Epithelial cell of proximal tubule (primary cell): ENCODE data around the gene GARIN5A. TPM values are rescaled to one million over a fixed set of nuclear protein-coding genes. Genes with fewer than 3 reads are reported as not detected.
A peak's percentile ranks its signal among the peaks of the same experiment; 100 is the strongest.

Experiments
- DNase-seq: peaks from one replicate; pipeline ENCODE4 v3.0.0-alpha.2; 2011; ENCODE audit warnings: low read depth
- H3K4me3 ChIP-seq: 2 replicates; pipeline ENCODE4 v1.5.1; 2011; ENCODE audit warnings: low read depth, mild to moderate bottlenecking, low read length
- total RNA-seq: library from RNA; depleted of rRNA; stranded (reverse); fragments of >200 nt; gene quantifications from 2 replicates; pipeline ENCODE4 v1.2.3, GENCODE V29; 2015
- TF ChIP-seq, protein P1 (sequence below): conservative IDR thresholded peaks from 2 replicates; pipeline ENCODE4 v1.5.1; 2012; ENCODE audit warnings: low read depth, mild to moderate bottlenecking, low read length

GARIN5A gene
- 0.69 and 2.2 TPM in 2 replicates for total RNA-seq

DNA sequence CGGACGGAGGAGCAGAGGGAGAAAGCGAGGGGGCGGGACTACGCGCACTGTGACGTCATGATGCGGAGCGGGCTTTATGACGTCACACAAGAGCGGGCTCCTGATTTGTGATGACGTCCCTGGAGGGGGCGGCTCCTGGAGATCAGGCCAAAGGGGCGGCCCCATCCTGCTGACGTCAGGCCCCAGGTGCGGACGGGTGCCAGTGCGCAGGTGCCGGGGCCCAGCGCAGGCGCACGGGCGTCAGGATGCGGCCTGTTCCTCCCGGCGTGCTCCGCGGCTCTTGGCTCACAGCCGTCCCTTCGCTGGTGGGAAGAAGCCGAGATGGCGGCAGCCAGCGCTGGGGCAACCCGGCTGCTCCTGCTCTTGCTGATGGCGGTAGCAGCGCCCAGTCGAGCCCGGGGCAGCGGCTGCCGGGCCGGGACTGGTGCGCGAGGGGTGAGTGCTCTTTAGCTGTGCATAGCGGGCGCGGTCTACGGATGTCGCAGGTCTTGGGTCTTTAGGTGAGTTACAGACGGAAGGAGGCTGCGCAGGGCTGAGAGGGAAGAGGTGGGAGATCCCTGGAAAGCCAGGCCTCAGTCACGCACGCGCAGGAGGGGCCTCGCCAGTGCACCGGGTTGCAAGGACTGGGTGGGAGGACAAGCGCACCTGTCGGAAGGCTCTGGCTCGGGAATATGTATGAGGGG lies at the start of gene GARIN5A, which contains the start of gene EMC10:
GARIN5A (minus strand) TSS at position 625 of the 683 bp plus-strand sequence; CDS start at position 165, 460 bp downstream.
EMC10 (plus strand) TSS at position 284 of the 683 bp plus-strand sequence; CDS start at position 322, 38 bp downstream.
- DNase-seq: no peak
- peak within 1 kb of the TSS; percentile 98 for H3K4me3 ChIP-seq
- TF ChIP-seq, protein P1, sequence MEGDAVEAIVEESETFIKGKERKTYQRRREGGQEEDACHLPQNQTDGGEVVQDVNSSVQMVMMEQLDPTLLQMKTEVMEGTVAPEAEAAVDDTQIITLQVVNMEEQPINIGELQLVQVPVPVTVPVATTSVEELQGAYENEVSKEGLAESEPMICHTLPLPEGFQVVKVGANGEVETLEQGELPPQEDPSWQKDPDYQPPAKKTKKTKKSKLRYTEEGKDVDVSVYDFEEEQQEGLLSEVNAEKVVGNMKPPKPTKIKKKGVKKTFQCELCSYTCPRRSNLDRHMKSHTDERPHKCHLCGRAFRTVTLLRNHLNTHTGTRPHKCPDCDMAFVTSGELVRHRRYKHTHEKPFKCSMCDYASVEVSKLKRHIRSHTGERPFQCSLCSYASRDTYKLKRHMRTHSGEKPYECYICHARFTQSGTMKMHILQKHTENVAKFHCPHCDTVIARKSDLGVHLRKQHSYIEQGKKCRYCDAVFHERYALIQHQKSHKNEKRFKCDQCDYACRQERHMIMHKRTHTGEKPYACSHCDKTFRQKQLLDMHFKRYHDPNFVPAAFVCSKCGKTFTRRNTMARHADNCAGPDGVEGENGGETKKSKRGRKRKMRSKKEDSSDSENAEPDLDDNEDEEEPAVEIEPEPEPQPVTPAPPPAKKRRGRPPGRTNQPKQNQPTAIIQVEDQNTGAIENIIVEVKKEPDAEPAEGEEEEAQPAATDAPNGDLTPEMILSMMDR: no peak

DNA sequence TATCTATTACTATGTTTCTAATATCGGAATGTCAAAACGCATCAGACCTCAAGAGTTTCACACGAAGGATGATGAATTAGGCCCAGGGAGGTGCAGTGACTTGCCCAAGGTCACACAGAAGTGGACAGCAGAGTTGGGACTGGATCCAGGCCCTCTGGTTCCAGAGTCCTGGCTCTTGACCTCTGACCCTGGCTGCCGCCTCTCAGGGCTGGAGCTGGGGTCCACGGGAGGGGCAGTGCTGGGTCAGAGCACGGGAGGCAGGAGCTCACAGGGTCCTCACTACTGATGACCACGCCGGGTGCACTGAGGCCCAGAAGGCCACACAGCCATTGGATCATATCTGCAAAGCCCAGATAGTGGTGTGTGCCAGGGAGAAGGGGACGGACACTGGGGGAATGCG lies 46.2 kb upstream of the GARIN5A start:
- DNase-seq: no peak
- TF ChIP-seq, protein P1: no peak

DNA sequence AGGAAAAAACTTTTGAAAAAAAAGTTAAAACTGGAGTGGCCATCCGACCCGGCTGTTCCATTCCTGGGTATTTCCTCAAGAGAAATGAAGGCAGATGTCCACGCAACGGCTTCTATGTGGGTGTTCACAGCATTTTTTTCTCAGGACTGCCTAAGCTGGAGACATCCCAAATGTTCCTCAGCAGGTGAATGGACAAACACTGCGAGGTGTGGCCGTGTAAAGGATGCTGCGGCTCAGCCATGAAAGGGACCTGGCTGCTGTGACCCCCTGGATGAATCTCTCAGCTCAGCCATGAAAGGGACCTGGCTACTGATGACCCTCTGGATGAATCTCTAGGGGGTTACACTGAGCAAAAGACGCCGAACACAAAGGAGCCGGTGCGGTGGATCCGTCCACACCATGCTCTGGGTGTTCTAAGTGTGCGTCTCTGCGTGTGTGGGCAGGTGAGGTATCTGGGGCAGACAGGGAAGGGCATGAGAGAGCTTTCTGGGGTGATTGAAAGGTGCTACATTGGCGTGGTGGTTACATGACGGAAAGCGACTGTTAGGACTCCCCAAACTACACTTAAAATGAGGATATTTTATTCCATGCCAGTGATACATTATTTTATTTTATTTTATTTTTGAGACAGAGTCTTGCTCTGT lies 44.3 kb upstream of the GARIN5A start:
- no peak for DNase-seq
- TF ChIP-seq, protein P1: no peak
- no peak overlapping the region for H3K4me3 ChIP-seq

More for the DNA sequence above, 46.2 kb upstream of the GARIN5A start:
- no peak overlapping the region for H3K4me3 ChIP-seq

DNA sequence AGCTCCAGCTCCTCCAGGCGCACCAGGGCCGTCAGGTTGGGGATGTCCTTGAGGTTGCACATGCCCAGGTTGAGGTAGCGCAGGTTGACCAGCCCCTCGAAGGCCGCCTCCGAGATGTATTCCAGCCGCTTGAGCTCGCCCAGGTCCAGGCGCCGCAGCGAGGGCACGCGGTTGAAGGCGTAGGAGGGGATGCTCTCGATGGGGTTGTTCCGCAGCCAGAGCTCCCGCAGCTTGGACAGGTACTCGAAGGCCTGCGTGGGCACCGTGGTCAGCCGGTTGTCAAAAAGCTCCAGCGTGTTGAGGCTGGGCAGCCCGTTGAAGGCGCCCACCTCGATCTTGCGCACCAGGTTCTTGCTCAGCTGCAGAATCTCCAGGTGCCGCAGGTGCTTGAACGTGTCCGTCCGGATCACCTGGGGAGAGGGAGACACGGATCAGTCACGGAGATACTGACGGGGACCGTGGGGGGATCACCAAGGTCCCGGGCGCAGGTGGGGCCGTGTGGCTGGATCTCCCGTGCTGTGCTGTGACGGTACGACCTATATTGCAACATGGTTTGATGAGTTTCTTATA lies 42.4 kb upstream of the GARIN5A start:
- no peak overlapping the region for H3K4me3 ChIP-seq
- TF ChIP-seq, protein P1: no peak
- no peak for DNase-seq

DNA sequence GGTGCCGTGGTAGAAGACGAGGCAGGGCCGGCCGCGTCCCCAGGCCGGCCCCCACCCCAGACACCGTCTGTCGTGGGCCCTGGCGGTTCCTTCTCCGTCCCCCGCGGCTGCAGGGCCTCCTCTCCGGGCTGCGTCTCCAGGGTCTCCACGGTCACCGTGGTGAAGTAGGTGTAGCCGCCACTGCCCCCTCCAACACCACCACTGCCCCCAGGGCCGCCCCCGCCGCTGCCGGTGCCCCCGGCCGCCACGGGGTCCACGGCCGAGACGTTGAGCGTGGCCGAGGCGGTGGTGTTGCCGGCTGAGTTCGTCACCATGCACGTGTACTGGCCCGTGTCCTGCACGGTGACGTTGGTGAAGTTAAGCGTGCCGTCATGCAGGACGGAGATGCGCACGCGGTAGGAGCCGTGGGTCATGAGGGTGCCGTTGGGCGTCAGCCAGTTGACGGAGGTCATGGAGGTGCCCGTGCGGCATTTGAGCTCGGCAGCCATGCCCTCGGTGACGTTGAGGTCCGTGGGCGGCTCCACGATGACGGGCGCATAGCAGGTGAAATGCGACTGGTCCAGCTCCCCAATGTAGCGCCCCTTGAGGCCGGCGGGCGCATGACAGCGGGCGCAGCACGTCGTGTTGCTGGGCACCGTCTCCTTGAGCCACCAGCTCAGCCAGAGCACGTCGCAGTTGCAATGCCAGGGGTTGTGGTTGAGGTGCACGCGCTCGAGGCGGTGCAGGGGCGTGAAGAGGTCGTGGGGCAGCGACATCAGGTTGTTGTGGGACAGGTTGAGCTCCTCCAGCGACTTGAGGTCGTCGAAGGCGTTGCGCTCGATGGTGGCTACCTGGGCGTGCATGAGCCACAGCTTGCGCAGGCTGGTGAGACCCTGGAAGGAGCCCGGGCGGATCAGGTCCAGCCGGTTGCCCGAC lies 41.7 kb upstream of the GARIN5A start:
- H3K4me3 ChIP-seq: no peak overlapping the region
- TF ChIP-seq, protein P1: no peak
- DNase-seq: no peak

DNA sequence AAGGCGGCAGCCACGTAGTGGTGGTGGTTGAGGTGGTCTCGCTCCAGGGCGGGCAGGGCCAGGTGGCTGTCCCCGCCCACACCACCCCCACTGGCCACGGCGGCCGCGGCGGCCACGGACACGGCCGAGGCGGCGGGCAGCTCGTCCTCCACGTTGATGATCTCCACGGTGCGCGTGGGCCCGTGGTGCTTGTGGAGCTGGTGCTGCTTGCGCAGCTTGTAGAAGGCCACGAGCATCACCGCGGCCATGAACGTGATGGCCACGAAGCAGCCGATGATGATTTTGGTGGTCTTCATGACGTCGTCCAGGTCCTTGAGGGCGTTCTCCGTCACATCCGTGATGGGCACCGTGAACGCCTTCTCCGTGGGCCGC lies 41.0 kb upstream of the GARIN5A start:
- no peak overlapping the region for H3K4me3 ChIP-seq
- TF ChIP-seq, protein P1: no peak
- DNase-seq: no peak
